HepG2 (cell line): ENCODE measurements around the gene C16orf89. TPM values are rescaled to one million over a fixed set of nuclear protein-coding genes. Genes with fewer than 3 reads are reported as not detected.

Source experiments
- AHDC1 ChIP-seq: sonication (generic); formaldehyde crosslinking; IDR thresholded peaks from 2 replicates; pipeline ENCODE4 v1.5.1; 2020; ENCODE audit warnings: mild to moderate bottlenecking, missing genetic modification reagents, borderline replicate concordance
- ATM ChIP-seq: fragments of 450-650 bp; IDR thresholded peaks from 2 replicates; pipeline ENCODE4 v1.7.1; 2017; ENCODE audit warnings: mild to moderate bottlenecking, borderline replicate concordance
- CBX1 ChIP-seq: IDR thresholded peaks from one replicate; pipeline ENCODE4 v1.6.1; 2016; ENCODE audit warnings: antibody characterized with exemption, low read depth
- CREBL2 ChIP-seq: sonication (generic); formaldehyde crosslinking; IDR thresholded peaks from 2 replicates; pipeline ENCODE4 v1.8.1; 2023; ENCODE audit warnings: missing genetic modification reagents, mild to moderate bottlenecking, borderline replicate concordance
- E2F1 ChIP-seq: sonication (generic); formaldehyde crosslinking; IDR thresholded peaks from 2 replicates; pipeline ENCODE4 v1.5.0; 2020; ENCODE audit warnings: missing genetic modification reagents
- HNRNPLL ChIP-seq: fragments of 200-400 bp; formaldehyde crosslinking; IDR thresholded peaks from 2 replicates; pipeline ENCODE4 v1.6.1; 2017; ENCODE audit warnings: mild to moderate bottlenecking, low read depth, low read length; ENCODE audit not compliant: poor library complexity, severe bottlenecking
- KLF11 ChIP-seq: IDR thresholded peaks from 2 replicates; pipeline ENCODE4 v1.6.1; 2016; ENCODE audit warnings: missing compliant biosample characterization
- MTA3 ChIP-seq: sonication (generic); formaldehyde crosslinking; IDR thresholded peaks from 2 replicates; pipeline ENCODE4 v1.4.0; 2020; ENCODE audit warnings: missing genetic modification reagents
- NCOA1 ChIP-seq: sonication (generic); formaldehyde crosslinking; IDR thresholded peaks from 2 replicates; pipeline ENCODE4 v1.9.0; 2021; ENCODE audit warnings: missing genetic modification reagents
- NR1H2 ChIP-seq: sonication (generic); formaldehyde crosslinking; IDR thresholded peaks from 2 replicates; pipeline ENCODE4 v1.8.1; 2022; ENCODE audit warnings: low read depth, missing genetic modification reagents, borderline replicate concordance
- NR2F2 ChIP-seq: IDR thresholded peaks from 2 replicates; pipeline ENCODE4 v1.6.1; 2012; ENCODE audit warnings: low read depth, inconsistent platforms, borderline replicate concordance
- PHF8 ChIP-seq: sonication (generic); formaldehyde crosslinking; IDR thresholded peaks from 2 replicates; pipeline ENCODE4 v1.5.0; 2020; ENCODE audit warnings: missing genetic modification reagents
- POLR2AphosphoS5 ChIP-seq: IDR thresholded peaks from 2 replicates; pipeline ENCODE4 v1.6.1; 2012; ENCODE audit warnings: low read depth, low read length
- SP1 ChIP-seq, 2 experiments: fragments of 450-650 bp in 1 of 2; sonication (generic) in 1 of 2; formaldehyde crosslinking in 1 of 2; IDR thresholded peaks; 2 replicates each; pipeline versions ENCODE4 v1.4.0 to v1.6.1; 2016 to 2020; ENCODE audit warnings: missing genetic modification reagents in 1 of 2
- TERF1 ChIP-seq: sonication (generic); formaldehyde crosslinking; IDR thresholded peaks from 2 replicates; pipeline ENCODE4 v1.8.0; 2022; ENCODE audit warnings: mild to moderate bottlenecking, missing genetic modification reagents, moderate library complexity
- XRCC5 ChIP-seq: fragments of 200-400 bp; formaldehyde crosslinking; optimal IDR thresholded peaks from 2 replicates; pipeline ENCODE3; 2017; ENCODE audit warnings: mild to moderate bottlenecking, low read length
- ZBTB49 ChIP-seq: sonication (generic); formaldehyde crosslinking; IDR thresholded peaks from 2 replicates; pipeline ENCODE4 v1.4.0; 2020; ENCODE audit warnings: missing genetic modification reagents, borderline replicate concordance
- ZNF101 ChIP-seq: sonication (generic); formaldehyde crosslinking; IDR thresholded peaks from 2 replicates; pipeline ENCODE4 v1.4.0; 2020; ENCODE audit warnings: mild to moderate bottlenecking, low read depth, missing genetic modification reagents, borderline replicate concordance
- ZNF207 ChIP-seq: fragments of 450-650 bp; IDR thresholded peaks from 2 replicates; pipeline ENCODE4 v1.6.1; 2016; ENCODE audit warnings: antibody characterized with exemption, borderline replicate concordance
- polyA plus RNA-seq, 8 experiments: library from polyadenylated mRNA; depleted of rRNA in 3 of 8; stranded (reverse) in 7 of 8; unstranded in 1 of 8; fragments of >200 nt; fragmentation: Illumina TruSeq in 4 of 8; extraction: Trizol in 4 of 8; gene quantifications; 2 replicates each; pipeline versions ENCODE4 v1.2.1 to v1.2.3, GENCODE V29; 2011 to 2016; ENCODE audit warnings: low read depth in 4 of 8, missing spikeins in 1 of 8, mixed read lengths in 1 of 8; ENCODE audit not compliant: insufficient read depth in 1 of 8
- total RNA-seq, 5 experiments: library from RNA; depleted of rRNA; stranded (reverse); fragments of >200 nt; fragmentation: Illumina TruSeq; extraction: Trizol; gene quantifications; 2 replicates each; pipeline ENCODE4 v1.2.3, GENCODE V29; 2016; ENCODE audit warnings: low read depth in 1 of 5

The C16orf89 gene
- total and polyA plus RNA-seq, 2 of the 13 experiments (the other 11 are each of a cell fraction or from before 2014, with no cell fraction given), result 1.9 to 3.4 TPM

GRCh38 chr16:5010576-5011329 is 55.0 kb downstream of the C16orf89 start (continued):
- TF ChIP-seq ZBTB49 (no peak), AHDC1 (CRISPR knock-in tag) (no peak), CBX1 (no peak), ATM (no peak), SP1 (IDR thresholded peaks at IDR 0.05) (no peak), SP1 (CRISPR knock-in tag; IDR thresholded peaks at IDR 0.05) (no peak), XRCC5 (peak; percentile 60), NCOA1 (CRISPR knock-in tag) (no peak), PHF8 (CRISPR knock-in tag) (no peak), NR2F2 (peak; percentile 11; the same call in 1 of the 2 replicates), KLF11 (CRISPR knock-in tag) (no peak), E2F1 (CRISPR knock-in tag) (no peak), ZNF101 (CRISPR knock-in tag) (no peak), HNRNPLL (peak; percentile 24), ZNF207 (no peak), TERF1 (CRISPR knock-in tag) (no peak), CREBL2 (peak; percentile 29; the same call in 1 of the 2 replicates), MTA3 (no peak), POLR2AphosphoS5 (no peak), NR1H2 (CRISPR knock-in tag) (no peak)
